ENCODE results near the gene ENOX1. TPM values are rescaled to one million over a fixed set of nuclear protein-coding genes. Genes with fewer than 3 reads are reported as not detected.

The ENOX1 gene
- total RNA-seq, 1 donor from 2014 or later, result 19.3 TPM

GRCh38 chr13:43744261-43745031, 42.3 kb downstream of the ENOX1 start:
- DNase-seq (ENCODE audit: low spot score), result no peak

- no peak for DNase-seq (ENCODE audit: low spot score)
Measured at GRCh38 chr13:43742911-43743310, 43.9 kb downstream of the ENOX1 start.

- no peak for DNase-seq (ENCODE audit: low spot score)
Measured at GRCh38 chr13:43737392-43737923, 49.3 kb downstream of the ENOX1 start.

GRCh38 chr13:43732726-43733125, 54.0 kb downstream of the ENOX1 start:
- DNase-seq (ENCODE audit: low spot score), result no peak

GRCh38 chr13:43731296-43731695, 55.5 kb downstream of the ENOX1 start:
- DNase-seq (ENCODE audit: low spot score), result no peak

GRCh38 chr13:43730642-43731041, 56.1 kb downstream of the ENOX1 start:
- peak; percentile 68 for DNase-seq (ENCODE audit: low spot score)

GRCh38 chr13:43728421-43728820, 58.4 kb downstream of the ENOX1 start:
- DNase-seq (ENCODE audit: low spot score), result no peak

- DNase-seq (ENCODE audit: low spot score), result no peak
Measured at GRCh38 chr13:43727856-43728255, 58.9 kb downstream of the ENOX1 start.

- DNase-seq (ENCODE audit: low spot score), result no peak
Measured at GRCh38 chr13:43725460-43725859, 61.3 kb downstream of the ENOX1 start.

- no peak for DNase-seq (ENCODE audit: low spot score)
Measured at GRCh38 chr13:43720780-43721397, 65.9 kb downstream of the ENOX1 start.

- peak; percentile 91 for DNase-seq (ENCODE audit: low spot score)
Measured at GRCh38 chr13:43698758-43699157, 88.0 kb downstream of the ENOX1 start.

GRCh38 chr13:43698009-43698408, 88.8 kb downstream of the ENOX1 start:
- DNase-seq (ENCODE audit: low spot score), result no peak

- no peak for DNase-seq (ENCODE audit: low spot score)
Measured at GRCh38 chr13:43697323-43697722, 89.4 kb downstream of the ENOX1 start.

GRCh38 chr13:43694146-43694664, 92.6 kb downstream of the ENOX1 start:
- DNase-seq (ENCODE audit: low spot score), result no peak

GRCh38 chr13:43693639-43694038, 93.1 kb downstream of the ENOX1 start:
- DNase-seq (ENCODE audit: low spot score), result no peak

GRCh38 chr13:43688227-43688907, 98.4 kb downstream of the ENOX1 start:
- DNase-seq (ENCODE audit: low spot score), result no peak

- DNase-seq (ENCODE audit: low spot score), result no peak
Measured at GRCh38 chr13:43687038-43687437, 99.7 kb downstream of the ENOX1 start.

- DNase-seq (ENCODE audit: low spot score), result peak; percentile 88
Measured at GRCh38 chr13:43686557-43686956, 100.2 kb downstream of the ENOX1 start.

GRCh38 chr13:43684963-43685725, 101.6 kb downstream of the ENOX1 start:
- DNase-seq (ENCODE audit: low spot score), result no peak

GRCh38 chr13:43682701-43683100, 104.1 kb downstream of the ENOX1 start:
- DNase-seq (ENCODE audit: low spot score), result no peak

- DNase-seq (ENCODE audit: low spot score), result no peak
Measured at GRCh38 chr13:43676320-43676719, 110.5 kb downstream of the ENOX1 start.
